ENCODE results near the gene AGK.

Gene AGK

GRCh38 chr7:141697211-141697871, 146.1 kb downstream of the AGK start:
- no peak for TF ChIP-seq CTCF (conservative IDR thresholded peaks at IDR 0.05; ENCODE audit: low read length)
- DNase-seq (ENCODE audit: low read depth), result peak; percentile 37
- no peak overlapping the region for H3K4me3 ChIP-seq (ENCODE audit: low read length)

- no peak overlapping the region for H3K4me3 ChIP-seq (ENCODE audit: low read length)
- no peak for DNase-seq (ENCODE audit: low read depth)
- no peak for TF ChIP-seq CTCF (conservative IDR thresholded peaks at IDR 0.05; ENCODE audit: low read length)
Observed at GRCh38 chr7:141698247-141699015, 147.2 kb downstream of the AGK start.

- no peak overlapping the region for H3K4me3 ChIP-seq (ENCODE audit: low read length)
- DNase-seq (ENCODE audit: low read depth), result no peak
- TF ChIP-seq CTCF (conservative IDR thresholded peaks at IDR 0.05; ENCODE audit: low read length), result no peak
Observed at GRCh38 chr7:141699860-141700259, 148.7 kb downstream of the AGK start.

GRCh38 chr7:141700296-141700847, 149.2 kb downstream of the AGK start:
- no peak for DNase-seq (ENCODE audit: low read depth)
- TF ChIP-seq CTCF (conservative IDR thresholded peaks at IDR 0.05; ENCODE audit: low read length), result no peak
- peak overlapping the region; percentile 63 for H3K4me3 ChIP-seq (ENCODE audit: low read length)

GRCh38 chr7:141700848-141701371, 149.7 kb downstream of the AGK start:
- TF ChIP-seq CTCF (conservative IDR thresholded peaks at IDR 0.05; ENCODE audit: low read length), result no peak
- DNase-seq (ENCODE audit: low read depth), result no peak
- H3K4me3 ChIP-seq (ENCODE audit: low read length), result peak overlapping the region; percentile 63

GRCh38 chr7:141701489-141702046, 150.4 kb downstream of the AGK start:
- H3K4me3 ChIP-seq (ENCODE audit: low read length), result peak overlapping the region; percentile 63
- TF ChIP-seq CTCF (conservative IDR thresholded peaks at IDR 0.05; ENCODE audit: low read length), result no peak
- no peak for DNase-seq (ENCODE audit: low read depth)
